HG03432 (cell line): Measurements from ENCODE around the gene KLHL17.

Experiments used
- ATAC-seq: cut with Tn5 transposase; IDR thresholded peaks from one replicate; pipeline ENCODE4 v1.9.1; 2021; ENCODE audit warnings: mild to moderate bottlenecking, moderate library complexity; ENCODE audit not compliant: unreplicated experiment

KLHL17 gene

DNA sequence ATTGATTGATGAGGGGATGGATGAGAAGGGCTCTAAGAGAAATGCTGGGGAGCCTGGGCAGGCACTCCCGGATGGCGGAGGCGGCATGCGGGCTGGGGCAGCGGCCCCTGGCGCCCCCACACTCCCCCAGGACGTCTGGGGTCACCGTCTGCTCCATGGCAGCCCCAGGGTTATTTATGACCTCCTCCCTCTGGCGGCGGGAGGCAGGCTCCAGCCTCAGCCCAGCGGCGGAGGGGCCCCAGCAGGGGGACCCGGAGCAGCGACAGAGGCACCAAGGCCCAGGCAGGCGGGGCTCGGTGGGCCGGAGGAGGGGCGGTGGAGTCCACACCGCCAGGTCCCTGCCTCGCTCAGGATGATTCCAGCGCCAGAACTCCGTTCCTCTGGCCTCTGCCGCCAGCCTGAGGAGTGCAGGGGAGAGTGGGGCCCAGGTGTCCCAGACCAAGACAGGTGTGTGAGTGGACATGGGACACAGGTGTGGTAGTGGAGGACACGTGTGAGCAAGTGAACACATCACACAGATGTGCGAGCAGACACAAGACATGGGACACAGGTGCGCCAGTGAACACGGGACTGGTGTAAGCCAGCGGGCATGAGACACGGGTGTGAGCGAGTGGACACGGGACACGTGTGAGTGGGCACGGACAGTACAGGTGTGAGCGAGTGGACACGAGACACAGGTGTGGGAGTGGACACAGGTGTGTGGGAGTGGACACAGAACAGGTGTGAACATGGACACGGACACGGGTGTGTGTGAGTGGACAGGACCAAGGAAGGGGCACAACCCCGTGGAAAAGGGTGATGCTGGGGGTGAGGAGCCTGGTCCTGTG lies 39.2 kb upstream of the KLHL17 start:
- no peak for ATAC-seq

DNA sequence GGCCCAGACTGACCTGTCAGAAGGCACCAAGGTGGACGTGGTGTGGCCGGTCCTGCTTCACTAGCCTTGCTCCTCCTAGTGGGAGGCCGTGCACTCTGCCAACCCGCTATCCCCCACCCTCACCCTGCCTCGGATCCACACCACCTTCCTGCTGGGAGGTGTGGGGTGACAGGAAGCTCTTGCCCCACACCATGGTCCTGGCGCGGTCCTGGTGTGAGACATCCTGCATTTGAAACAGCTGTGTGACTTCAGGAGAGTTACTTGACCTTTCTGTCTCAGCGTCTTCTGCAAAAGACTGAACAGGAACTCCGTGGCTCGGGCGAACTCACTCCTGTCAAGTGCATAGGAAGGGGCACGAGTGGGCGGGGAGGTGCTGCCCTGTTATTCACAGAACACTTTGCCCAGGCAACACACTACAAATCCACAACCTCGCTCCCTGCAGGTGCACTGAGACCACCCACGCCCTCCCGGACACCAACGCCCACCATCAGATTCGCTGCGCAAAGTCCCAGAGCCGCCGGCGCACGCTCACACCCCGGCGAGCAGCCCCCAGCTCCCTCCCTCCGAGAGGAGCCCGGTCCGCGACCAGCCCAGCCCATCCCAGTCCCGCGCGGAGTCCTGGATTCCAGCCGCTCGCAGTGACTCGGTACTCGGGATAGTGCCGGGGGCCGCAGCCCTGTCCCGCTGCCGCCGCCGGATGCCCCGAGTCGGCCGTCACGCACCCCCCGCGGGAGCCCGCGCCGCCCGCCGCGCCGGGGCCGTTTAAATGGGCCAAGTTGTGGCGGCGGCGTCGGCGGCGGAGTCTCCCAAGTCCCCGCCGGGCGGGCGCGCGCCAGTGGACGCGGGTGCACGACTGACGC lies 37.0 kb upstream of the KLHL17 start, which contains the start of gene SAMD11:
TSS of gene SAMD11 (plus strand) at position 793 of the 860 bp plus-strand sequence. CDS start 509 bp downstream, outside the sequence.
- ATAC-seq, result no peak

DNA sequence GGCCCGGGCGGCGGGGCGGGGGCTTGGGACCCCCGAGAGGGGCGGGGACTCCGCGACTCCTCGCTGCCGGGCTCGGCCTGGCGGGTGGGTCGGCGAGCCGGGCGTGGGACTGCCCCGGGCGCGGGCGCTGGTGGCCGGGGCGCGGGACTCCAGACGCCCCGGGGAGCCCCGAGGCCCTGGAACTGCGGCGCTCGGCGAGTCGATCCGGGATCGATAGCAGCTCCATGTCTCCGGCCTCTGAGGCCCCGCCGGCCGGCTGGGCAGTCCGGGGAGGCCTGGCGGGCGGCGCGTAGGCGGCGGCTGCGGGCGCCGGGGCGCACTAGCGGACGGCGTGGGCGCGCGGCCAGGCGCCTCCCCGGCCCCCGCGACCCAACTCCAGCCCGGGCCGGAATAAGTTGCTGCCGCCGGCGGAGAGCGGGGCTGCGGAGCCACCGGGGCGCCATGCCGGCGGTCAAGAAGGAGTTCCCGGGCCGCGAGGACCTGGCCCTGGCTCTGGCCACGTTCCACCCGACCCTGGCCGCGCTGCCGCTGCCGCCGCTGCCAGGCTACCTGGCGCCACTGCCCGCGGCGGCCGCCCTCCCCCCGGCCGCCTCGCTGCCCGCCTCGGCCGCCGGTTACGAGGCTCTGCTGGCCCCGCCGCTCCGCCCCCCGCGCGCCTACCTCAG lies 36.3 kb upstream of the KLHL17 start:
- no peak for ATAC-seq

DNA sequence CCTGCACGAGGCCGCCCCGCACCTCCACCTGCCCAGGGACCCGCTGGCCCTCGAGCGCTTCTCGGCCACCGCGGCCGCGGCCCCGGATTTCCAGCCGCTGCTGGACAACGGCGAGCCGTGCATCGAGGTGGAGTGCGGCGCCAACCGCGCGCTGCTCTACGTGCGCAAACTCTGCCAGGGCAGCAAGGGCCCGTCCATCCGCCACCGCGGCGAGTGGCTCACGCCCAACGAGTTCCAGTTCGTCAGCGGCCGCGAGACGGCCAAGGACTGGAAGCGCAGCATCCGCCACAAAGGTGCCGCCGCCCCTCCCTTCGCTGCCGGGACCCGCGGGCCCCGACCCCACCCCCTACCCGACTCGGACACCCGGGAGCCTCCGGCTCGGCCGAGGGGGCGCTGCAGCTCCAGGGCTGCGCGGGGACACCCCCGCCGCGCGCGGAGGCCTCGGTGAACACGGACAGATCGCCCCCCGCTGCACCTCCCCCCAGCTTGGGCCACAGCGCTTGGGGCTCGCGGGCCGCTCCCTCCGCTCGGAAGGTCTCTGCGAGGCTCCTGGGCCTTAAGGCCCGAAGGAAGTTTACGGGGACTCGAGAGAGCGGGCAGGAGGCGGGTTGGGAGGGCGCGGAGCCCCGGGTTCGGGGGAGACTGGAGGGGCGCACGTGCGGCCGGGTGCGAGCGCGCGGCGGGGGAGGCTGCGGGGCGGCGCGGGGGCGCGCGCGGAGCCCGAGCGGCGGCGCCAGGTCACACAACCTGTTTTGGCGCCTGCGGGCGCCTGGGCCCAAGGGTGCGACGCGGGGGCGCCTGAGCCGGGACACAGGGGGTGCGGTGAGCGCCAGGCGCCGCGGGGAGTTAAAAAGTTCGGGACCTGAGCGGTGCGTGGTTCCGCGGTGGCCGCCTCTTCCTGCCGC lies 35.5 kb upstream of the KLHL17 start:
- ATAC-seq, result no peak

DNA sequence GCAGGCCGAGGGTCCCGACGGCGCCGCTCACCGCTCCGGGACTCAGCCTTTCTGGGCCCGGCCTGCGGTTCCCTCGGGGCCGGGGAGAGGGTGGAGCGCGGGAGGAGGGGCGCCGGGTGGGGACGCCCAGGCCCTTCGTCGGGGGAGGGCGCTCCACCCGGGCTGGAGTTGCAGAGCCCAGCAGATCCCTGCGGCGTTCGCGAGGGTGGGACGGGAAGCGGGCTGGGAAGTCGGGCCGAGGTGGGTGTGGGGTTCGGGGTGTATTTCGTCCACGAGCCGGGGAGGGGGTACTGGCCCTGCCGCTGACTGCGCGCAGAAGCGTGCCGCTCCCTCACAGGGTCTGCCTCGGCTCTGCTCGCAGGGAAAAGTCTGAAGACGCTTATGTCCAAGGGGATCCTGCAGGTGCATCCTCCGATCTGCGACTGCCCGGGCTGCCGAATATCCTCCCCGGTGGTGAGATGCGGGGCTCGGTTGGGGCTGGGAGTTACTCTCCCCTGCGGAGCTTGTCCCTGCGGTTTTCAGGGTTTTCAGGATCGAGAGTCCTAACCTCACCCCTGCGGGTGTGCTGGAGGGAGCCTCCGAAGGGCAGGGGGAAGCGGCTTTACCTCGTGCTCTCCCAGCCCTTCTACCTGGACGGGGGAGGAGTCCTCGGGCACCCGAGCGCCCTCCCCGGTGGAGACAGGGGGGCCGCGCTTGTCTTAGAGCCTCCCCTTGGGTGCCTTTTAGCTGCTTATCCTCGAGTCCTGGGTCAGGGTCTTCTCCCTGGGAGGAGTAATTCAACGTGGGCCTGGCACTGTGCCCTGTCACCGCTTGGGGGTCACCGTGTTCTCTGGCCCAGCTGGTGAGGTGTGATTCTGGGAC lies 34.6 kb upstream of the KLHL17 start:
- no peak for ATAC-seq

DNA sequence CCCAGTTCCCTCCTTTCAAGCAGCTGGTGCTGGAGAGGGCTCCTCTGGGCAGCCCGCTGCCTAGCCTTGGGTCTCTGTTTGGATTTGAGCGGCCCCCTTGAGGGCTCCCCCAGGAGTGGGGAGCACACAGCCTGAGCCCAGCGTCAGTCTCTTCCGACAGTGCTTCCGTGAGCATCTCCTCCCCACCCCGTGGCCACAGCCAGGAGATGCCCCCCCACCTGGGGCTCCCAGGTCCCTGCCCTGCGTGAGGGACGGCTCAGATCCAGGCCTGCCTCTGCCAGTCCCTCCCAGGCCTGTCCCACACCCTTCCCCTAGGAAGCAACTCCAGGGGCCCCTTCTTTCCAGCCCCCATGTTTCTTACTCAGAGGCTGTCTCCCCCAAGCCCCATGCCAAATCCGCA lies 33.1 kb upstream of the KLHL17 start:
- ATAC-seq, result no peak

DNA sequence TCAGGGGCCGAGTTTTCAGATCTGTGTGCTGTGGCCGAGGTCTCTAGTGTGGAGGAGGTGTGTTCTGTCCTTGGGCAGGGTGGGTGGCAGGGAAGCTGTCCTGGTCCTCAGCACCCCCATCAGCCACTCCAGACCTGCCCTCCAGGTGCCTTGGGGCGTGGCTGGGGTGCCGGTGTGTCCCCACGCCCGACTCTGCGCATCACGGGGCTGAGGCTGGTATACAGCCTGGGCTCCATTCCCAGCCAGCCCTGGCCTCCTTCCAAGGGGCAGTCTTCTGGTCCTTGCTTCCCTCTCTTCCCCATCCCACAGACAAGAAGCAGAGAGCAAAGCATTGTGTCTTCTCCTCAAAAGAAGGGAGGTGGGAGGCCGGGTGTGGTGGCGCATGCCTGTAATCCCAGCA lies 32.6 kb upstream of the KLHL17 start:
- ATAC-seq, result no peak

DNA sequence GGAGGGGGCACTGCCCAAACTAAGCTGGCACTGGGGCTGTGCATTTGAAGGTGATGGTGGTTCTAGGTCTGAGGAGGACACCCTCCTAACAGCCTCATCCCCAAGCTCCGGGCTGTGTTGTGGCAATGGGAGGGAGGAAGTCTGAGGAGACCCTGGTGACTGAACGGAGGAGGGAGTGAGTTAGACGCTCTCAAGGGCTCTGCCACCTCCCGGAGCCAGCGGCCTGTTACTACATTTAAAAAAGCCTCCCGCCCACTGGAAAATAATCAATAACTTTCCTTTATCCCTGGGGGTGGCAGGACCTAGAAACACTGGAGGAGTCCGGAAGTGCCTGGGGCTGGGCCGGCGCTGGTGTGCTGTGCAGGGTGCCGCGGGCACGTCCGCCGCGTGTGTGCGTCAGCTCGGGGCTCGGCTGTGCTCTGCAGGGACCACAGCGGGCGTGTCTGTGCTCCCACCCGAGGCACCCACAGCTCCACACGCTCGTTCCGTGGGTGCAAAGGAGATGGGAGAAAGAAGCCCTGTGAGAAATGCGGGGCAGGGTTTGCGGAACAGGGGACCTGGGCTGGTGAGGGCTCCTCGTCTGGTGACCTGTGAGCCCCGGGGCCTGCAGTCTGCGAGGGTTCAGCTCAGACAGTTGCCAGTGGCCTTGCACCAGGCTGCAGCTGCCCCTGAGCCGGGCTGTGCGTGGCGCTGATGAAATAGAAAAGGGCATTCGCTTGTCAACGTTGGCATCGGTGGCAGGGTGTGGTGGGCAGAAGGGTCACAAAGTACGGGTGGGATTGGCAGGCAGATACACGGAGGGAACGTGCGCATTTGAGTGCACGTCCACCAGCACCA lies 31.3 kb upstream of the KLHL17 start:
- ATAC-seq, result no peak

DNA sequence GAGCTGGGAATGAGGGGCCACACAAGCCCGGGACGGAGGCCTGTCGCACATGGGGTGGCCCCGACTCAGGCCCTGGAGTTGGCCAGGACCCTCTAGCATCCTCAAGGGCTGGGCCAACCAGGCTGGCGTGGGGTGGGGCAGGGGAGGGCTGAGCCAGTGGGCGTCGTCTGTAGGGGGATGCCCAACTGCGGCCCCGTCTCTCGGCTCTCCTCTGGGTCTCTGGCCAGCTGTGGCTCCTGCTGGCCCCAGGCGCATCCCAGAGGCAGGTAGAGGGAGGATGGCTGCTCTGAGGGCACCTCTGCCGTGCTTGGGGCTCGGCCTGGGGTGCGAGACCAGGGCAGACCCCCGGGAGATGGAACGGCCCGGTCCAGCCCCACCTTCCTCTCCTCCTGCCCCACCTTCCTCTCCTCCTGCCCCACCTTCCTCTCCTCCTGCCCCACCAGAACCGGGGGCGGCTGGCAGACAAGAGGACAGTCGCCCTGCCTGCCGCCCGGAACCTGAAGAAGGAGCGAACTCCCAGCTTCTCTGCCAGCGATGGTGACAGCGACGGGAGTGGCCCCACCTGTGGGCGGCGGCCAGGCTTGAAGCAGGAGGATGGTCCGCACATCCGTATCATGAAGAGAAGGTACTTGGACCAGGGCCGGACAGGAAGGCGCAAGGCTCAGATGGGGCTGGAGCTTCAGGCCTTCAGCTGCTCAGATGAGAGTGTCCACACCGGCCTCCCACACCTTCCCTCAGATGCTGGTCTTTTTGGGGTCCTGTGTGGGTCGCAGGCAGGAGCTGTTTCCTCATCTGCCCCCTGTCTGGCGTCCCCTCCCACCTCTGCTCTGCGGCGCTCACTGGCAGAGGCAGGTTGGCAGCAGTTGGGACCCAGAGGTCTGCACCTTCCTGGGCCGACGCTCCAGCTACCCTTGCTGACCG lies 30.4 kb upstream of the KLHL17 start:
- ATAC-seq, result no peak

DNA sequence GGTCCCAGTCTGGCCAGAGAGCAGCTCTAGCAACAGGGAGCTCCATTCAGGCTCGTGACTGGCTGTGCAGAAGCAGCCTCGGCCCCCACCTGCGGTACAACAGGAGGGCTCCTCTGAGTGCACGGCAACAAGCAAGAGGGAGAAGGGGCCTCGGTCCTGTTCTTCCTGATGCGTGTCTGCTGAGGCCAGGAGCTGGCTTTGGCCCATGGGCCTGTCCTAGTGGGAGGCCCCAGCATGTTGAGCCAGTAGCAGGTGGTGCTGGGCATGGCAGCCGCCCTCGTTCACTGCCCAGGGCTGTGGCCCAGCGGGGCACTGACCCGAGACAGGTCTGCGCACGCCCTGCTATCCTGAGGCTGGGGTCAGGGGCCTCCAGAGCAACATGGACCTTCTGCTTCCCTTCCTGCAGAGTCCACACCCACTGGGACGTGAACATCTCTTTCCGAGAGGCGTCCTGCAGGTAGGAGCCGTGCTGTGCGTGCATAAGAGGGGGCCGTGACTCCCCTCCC lies 29.7 kb upstream of the KLHL17 start:
- ATAC-seq, result no peak

DNA sequence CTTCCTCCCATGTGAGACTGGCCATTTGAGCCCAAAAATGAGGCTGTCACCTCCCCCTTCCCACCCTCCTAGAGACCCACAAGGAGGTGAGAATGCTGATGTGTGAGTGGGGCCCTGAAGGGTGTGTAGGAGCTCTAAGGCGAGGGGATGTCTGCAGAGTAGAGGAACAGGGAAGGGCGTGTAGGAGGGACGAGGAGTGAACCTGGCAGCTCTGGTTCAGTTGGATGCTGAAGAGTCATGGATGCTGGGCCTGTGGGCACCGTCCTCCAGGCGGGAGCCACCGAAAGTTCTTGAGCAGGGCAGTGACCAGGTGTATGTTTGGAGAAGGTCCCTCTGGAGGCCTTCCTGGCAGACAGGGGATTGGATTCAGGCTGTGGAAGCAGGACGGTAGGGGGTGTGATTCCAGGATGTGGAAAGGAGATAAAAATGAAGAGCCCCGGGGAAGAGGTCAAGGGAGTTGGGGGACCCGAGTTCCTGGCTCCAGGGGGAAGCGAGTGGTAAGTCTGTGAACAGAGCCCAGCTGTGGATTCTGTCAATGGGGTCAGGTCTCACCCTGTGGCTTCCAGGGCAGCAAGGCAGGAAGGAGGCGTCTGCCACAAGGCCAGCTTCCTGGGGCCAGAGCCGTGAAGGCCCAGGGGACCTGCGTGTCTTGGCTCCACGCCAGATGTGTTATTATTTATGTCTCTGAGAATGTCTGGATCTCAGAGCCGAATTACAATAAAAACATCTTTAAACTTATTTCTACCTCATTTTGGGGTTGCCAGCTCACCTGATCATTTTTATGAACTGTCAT lies 28.8 kb upstream of the KLHL17 start:
- ATAC-seq, result no peak

DNA sequence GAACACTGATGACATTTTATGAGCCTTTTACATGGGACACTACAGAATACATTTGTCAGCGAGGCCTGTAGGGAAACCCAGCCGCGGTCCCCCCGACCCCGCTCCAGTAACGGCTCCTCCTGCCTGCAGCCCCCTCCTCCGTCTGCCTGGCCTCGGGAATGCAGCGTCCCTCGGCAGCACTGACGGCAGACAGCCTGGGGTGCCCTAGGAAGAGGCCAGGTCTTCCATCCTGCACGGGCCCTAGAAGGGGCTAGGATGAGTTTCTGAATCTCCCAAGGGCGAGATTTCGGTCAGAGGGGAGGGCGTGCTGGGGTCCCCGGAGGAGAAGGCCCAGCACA lies 28.2 kb upstream of the KLHL17 start:
- ATAC-seq, result no peak

DNA sequence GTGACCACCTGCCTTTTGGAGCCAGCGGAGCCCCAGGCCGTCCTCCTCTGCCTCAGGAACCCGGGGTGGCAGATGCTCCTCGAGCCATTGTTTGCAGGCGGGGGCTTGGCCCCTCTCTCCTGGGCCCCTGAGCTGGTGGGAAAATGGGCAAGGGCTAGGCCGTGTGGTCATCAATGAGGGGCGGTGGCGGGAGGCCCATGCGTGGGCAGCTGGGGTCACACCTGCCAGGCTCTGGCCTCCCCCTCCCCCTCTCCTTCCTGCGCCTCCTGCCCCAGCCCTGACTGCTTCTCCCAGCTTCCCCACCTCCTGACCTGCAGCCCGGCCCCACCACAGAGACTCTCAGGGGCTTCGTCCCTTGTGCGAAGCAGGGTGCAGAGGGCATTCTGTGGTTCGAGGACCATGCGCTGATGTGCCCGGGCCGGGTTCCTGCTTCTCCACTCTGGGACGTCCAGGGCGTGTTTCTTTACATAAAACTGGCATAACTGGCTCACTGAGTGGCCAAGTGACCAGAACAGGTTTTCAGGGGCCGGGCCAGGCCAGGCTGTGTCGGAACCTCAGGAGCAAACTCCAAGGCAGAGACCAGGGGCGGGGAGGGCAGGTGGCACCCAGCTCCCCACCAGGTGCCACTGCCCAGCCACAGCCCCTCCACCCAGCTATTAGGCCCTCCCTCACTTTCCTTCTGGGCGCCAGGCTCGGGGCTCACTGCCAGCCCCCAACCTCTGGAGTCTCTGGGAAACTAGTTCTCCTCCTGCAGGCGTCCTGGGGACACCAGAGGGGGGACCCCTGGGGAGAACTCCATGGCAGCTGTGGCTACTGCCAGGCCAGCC lies 27.4 kb upstream of the KLHL17 start:
- ATAC-seq, result no peak

DNA sequence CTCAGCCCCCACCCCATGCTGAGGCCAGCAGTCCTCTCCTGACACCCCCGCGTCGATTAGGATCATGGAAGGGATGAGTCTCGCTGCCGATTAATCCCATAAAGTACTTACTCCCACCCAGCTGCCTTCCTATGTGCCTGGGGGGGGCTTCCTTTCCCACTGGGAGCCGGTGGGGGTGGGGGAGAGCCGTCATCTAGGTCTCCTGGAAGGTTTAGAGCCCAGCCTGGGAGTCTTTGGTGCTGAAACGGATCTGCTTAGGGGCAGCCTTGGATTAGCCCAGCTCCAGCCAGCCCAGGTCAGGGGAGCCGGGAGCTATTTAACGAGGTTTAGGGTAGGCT lies 26.8 kb upstream of the KLHL17 start:
- ATAC-seq, result no peak

DNA sequence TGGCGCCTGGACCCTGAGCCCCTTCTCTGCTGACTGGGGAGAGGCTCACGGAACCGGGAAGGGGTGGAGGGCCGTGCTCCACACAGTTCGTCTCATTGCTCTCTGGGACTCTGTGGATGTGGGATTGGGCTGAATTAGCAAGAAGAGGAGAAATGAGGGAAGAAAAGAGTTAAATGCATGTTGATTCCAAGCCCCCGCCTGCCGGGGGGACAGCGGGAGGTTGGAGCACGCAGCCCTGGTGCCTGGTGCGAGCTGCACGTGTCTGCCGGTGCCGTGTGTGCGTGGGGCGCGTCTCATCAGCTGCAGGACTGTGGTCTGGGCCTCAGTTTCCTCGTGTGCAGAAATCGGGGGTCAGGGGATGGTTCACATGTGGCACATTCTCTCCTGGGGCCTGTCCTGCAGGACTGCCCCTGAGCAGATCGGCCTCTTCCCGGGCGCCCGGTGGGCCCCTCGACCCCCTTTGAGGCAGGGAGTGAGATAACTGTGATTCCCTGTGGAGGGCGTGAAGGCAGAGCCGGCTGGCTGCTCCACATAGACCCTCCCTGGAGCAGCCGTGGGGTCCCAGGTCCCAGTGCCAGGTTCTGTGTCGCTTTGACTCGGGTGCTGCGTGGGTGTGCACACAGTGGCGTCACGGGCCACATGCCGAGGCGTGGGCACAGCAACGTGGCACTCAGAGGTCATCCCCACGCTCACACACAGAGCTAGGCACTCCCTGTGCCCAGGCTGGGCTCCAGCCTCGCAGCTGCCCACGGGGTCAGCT lies 25.2 kb upstream of the KLHL17 start:
- ATAC-seq, result no peak
